Stimulated activated CD4-positive, alpha-beta T cell treated with anti-CD3 and anti-CD28 coated beads, Interleukin-1b, Interleukin-23, amount 100 ng/mL, for 48 hours (primary cell): ENCODE results near the gene GDPD5.
A peak's percentile ranks its signal among the peaks of the same experiment; 100 is the strongest.

Source experiments
- DNase-seq: peaks from one replicate; pipeline ENCODE4 v3.0.0-alpha.2; 2020

Gene GDPD5

GRCh38 chr11:75388386-75389275 lies 137.1 kb downstream of the GDPD5 start:
- DNase-seq = peak; percentile 74

- no peak for DNase-seq
Observed at GRCh38 chr11:75387736-75388294, 137.9 kb downstream of the GDPD5 start.

GRCh38 chr11:75386942-75387630 lies 138.7 kb downstream of the GDPD5 start:
- DNase-seq = no peak
